K562 (cell line): ENCODE data around the gene SH2D3A. TPM values are rescaled to one million over a fixed set of nuclear protein-coding genes. Genes with fewer than 3 reads are reported as not detected.

ENCODE experiments used
- ATAC-seq: fragments of 200-7000 bp; cut with Tn5 transposase; 3 replicates; pipeline ENCODE4 v1.9.1; 2020; ENCODE audit warnings: moderate library complexity
- BruUV-seq: library from RNA; stranded (reverse); fragments of 400-500 nt; replicated peaks from 2 replicates; lab custom pipeline; 2021; lab: Mats Ljungman, UMichigan
- CTCF ChIA-PET: fragments of 300-600 bp; formaldehyde crosslinking; extraction: SDS; loops from one replicate; lab custom pipeline; 2021; ENCODE audit warnings: low intra/inter-chr PET ratio; lab: Yijun Ruan, JAX
- POLR2A ChIA-PET: fragments of 300-600, 350-650 bp; sonication (Branson Sonifier 250); formaldehyde crosslinking; extraction: SDS; loops from one replicate; lab custom pipeline; 2021; ENCODE audit warnings: antibody characterized with exemption, inconsistent platforms; lab: Yijun Ruan, JAX
- DNase-seq, 4 experiments: peaks; one replicate each; pipeline versions ENCODE4 v3.0.0 to v3.0.0-alpha.2; 2011 to 2018; ENCODE audit warnings: low spot score in 3 of 4, mixed read lengths in 3 of 4; ENCODE audit errors: extremely low read depth in 1 of 4
- FAIRE-seq: peaks from 2 replicates; lab custom pipeline; 2011; peaks lifted over from hg19 to GRCh38; lab: Jason Lieb, UNC
- H2AFZ ChIP-seq: 2 replicates; pipeline ENCODE4 v1.6.0; 2011; ENCODE audit warnings: low read depth, low read length, control low read depth, inconsistent platforms
- H3K27ac ChIP-seq: fragments of 200-600 bp; 3 replicates; pipeline ENCODE4 v1.8.0; 2011; ENCODE audit warnings: low read depth, mild to moderate bottlenecking, control low read depth, inconsistent platforms, low read length, moderate library complexity, mixed read lengths; ENCODE audit errors: extremely low read depth
- H3K27me3 ChIP-seq, 2 experiments: fragments of 300-600 bp in 1 of 2; 2 replicates in 1 of 2; 3 replicates in 1 of 2; pipeline versions ENCODE4 v1.6.0 to v1.8.0; 2011; ENCODE audit warnings: inconsistent platforms in 2 of 2, low read length in 2 of 2, mild to moderate bottlenecking in 1 of 2, mixed read lengths in 1 of 2, moderate library complexity in 1 of 2; ENCODE audit not compliant: control insufficient read depth in 2 of 2, insufficient read depth in 2 of 2
- H3K36me3 ChIP-seq: fragments of 300-600 bp; 3 replicates; pipeline ENCODE4 v1.8.0; 2011; ENCODE audit warnings: mild to moderate bottlenecking, low read length, inconsistent platforms; ENCODE audit not compliant: control insufficient read depth, insufficient read depth
- H3K4me1 ChIP-seq, 2 experiments: fragments of 200-600 bp in 1 of 2; replicated peaks in 1 of 2; 2 replicates in 1 of 2; 3 replicates in 1 of 2; pipeline versions ENCODE4 v1.5.1 to v1.8.0; 2011; ENCODE audit warnings: inconsistent platforms in 2 of 2, low read length in 2 of 2, mild to moderate bottlenecking in 1 of 2, mixed read lengths in 1 of 2, moderate library complexity in 1 of 2; ENCODE audit not compliant: control insufficient read depth in 2 of 2, insufficient read depth in 2 of 2
- H3K4me2 ChIP-seq: 2 replicates; pipeline ENCODE4 v1.6.1; 2011; ENCODE audit warnings: low read length, control low read depth, inconsistent platforms, mixed read lengths; ENCODE audit not compliant: insufficient read depth
- H3K4me3 ChIP-seq: fragments of 200-600 bp; sonication (generic), shearing (Covaris generic); 2 replicates; pipeline ENCODE4 v1.5.1; 2016; ENCODE audit warnings: control low read depth, inconsistent platforms
- H3K79me2 ChIP-seq: fragments of 200-600 bp; 3 replicates; pipeline ENCODE4 v1.8.0; 2011; ENCODE audit warnings: low read length, inconsistent platforms; ENCODE audit not compliant: control insufficient read depth, insufficient read depth
- H3K9ac ChIP-seq, 2 experiments: 2 replicates each; pipeline versions ENCODE4 v1.6.0 to v1.6.1; 2011; ENCODE audit warnings: low read depth in 2 of 2, low read length in 2 of 2, control low read depth in 1 of 2, inconsistent platforms in 1 of 2, mild to moderate bottlenecking in 1 of 2, mixed read lengths in 1 of 2; ENCODE audit not compliant: insufficient read depth in 1 of 2
- H3K9me1 ChIP-seq: one replicate; pipeline ENCODE4 v1.6.0; 2011; ENCODE audit warnings: inconsistent platforms, mild to moderate bottlenecking, low read length, moderate library complexity; ENCODE audit not compliant: control insufficient read depth, insufficient read depth
- H3K9me3 ChIP-seq: replicated peaks from 2 replicates; pipeline ENCODE4 v1.5.1; 2011; ENCODE audit warnings: low read depth, low read length, inconsistent platforms; ENCODE audit not compliant: control insufficient read depth, insufficient read depth
- H4K20me1 ChIP-seq: replicated peaks from 2 replicates; pipeline ENCODE4 v1.6.1; 2011; ENCODE audit warnings: low read length, inconsistent platforms, mixed read lengths; ENCODE audit not compliant: control insufficient read depth, insufficient read depth
- GATAD2B ChIP-seq: fragments of 450-650 bp; IDR thresholded peaks from 2 replicates; pipeline ENCODE4 v1.6.1; 2017; ENCODE audit warnings: mild to moderate bottlenecking, borderline replicate concordance
- MAX ChIP-seq: sonication (generic); formaldehyde crosslinking; IDR thresholded peaks from 2 replicates; pipeline ENCODE4 v1.9.0; 2022; ENCODE audit warnings: mild to moderate bottlenecking, missing genetic modification reagents
- MYC ChIP-seq, 2 experiments: fragments of 250-450 bp in 1 of 2; sonication (Bioruptor Pico) in 1 of 2; IDR thresholded peaks; 2 replicates each; pipeline versions ENCODE4 v1.5.1 to v1.6.1; 2012 to 2021; ENCODE audit warnings: low read depth in 2 of 2, borderline replicate concordance in 1 of 2, improper control_type of control experiment in 1 of 2, low read length in 1 of 2, mild to moderate bottlenecking in 1 of 2, moderate library complexity in 1 of 2
- NR2C2 ChIP-seq, 2 experiments: fragments of 200-800 bp in 1 of 2; sonication (Bioruptor generic) in 1 of 2; sonication (generic) in 1 of 2; formaldehyde crosslinking in 1 of 2; IDR thresholded peaks; 2 replicates each; pipeline versions ENCODE4 v1.6.1 to v1.8.0; 2016 to 2022; ENCODE audit warnings: mild to moderate bottlenecking in 1 of 2, missing compliant biosample characterization in 1 of 2, missing genetic modification characterization in 1 of 2, missing genetic modification reagents in 1 of 2
- POLR2H ChIP-seq: IDR thresholded peaks from 2 replicates; pipeline ENCODE4 v1.6.1; 2016; ENCODE audit warnings: missing genetic modification characterization, low read depth, mild to moderate bottlenecking, control low read depth, missing compliant biosample characterization, moderate library complexity
- RBFOX2 ChIP-seq: fragments of 200-400 bp; formaldehyde crosslinking; IDR thresholded peaks from 2 replicates; pipeline ENCODE4 v1.6.1; 2017; ENCODE audit warnings: low read depth, mild to moderate bottlenecking, low read length, moderate library complexity
- SMARCE1 ChIP-seq: fragments of 450-650 bp; IDR thresholded peaks from 2 replicates; pipeline ENCODE4 v1.7.1; 2016; ENCODE audit warnings: mild to moderate bottlenecking
- UBTF ChIP-seq, 2 experiments: IDR thresholded peaks; 2 replicates each; pipeline ENCODE4 v1.6.1; 2012; ENCODE audit warnings: improper control_type of control experiment in 2 of 2, low read depth in 2 of 2, low read length in 2 of 2, borderline replicate concordance in 1 of 2
- YY1 ChIP-seq, 3 experiments: IDR thresholded peaks; 2 replicates each; pipeline ENCODE4 v1.6.1; 2011; ENCODE audit warnings: low read length in 2 of 3, mild to moderate bottlenecking in 2 of 3, moderate library complexity in 2 of 3, borderline replicate concordance in 1 of 3, control low read depth in 1 of 3, low read depth in 1 of 3; ENCODE audit not compliant: insufficient read depth in 3 of 3, insufficient replicate concordance in 2 of 3, control insufficient read depth in 1 of 3, insufficient read length in 1 of 3; ENCODE audit errors: extremely low read depth in 1 of 3
- ZNF76 ChIP-seq: fragments of 250-450 bp; sonication (Bioruptor Pico); IDR thresholded peaks from 2 replicates; pipeline ENCODE4 v1.4.0; 2020; ENCODE audit warnings: mild to moderate bottlenecking, moderate library complexity, borderline replicate concordance
- WGBS: fragments of 100-300 bp; shearing (Covaris generic); methylation state at CpG from one replicate; pipeline ENCODE4 v1.1.6; 2016; ENCODE audit warnings: low coverage, mixed read lengths; ENCODE audit not compliant: insufficient coverage; ENCODE audit errors: missing lambda C conversion rate; 5-methylcytosine and 5-hydroxymethylcytosine counted together
- in situ Hi-C: fragments of 300-500 bp; cut with MboI; formaldehyde crosslinking; loops from 4 replicates; pipeline ENCODE4 v1.15.0; 2018; ENCODE audit warnings: inconsistent platforms, mixed read lengths
- intact Hi-C: fragments of 100-400 bp; cut with micrococcal nuclease; formaldehyde crosslinking; loops from 2 replicates; pipeline ENCODE4 v1.14.2; 2022
- polyA plus RNA-seq, 8 experiments: library from polyadenylated mRNA; depleted of rRNA in 4 of 8; stranded (reverse) in 5 of 8; unstranded in 3 of 8; fragments of >200 nt; fragmentation: Nextera tagmentation in 2 of 8; fragmentation: Illumina TruSeq in 1 of 8; extraction: Ambion mirVana in 2 of 8; extraction: Trizol in 1 of 8; gene quantifications; 2 replicates each; pipeline versions ENCODE4 v1.2.1 to v1.2.3, GENCODE V29; 2011 to 2014; ENCODE audit warnings: inconsistent platforms in 1 of 8, missing spikeins in 1 of 8
- total RNA-seq, 7 experiments: library from RNA; depleted of rRNA in 6 of 7; stranded (reverse); fragments of >200 nt in 6 of 7; fragmentation: Illumina TruSeq in 2 of 7; extraction: Trizol in 2 of 7; gene quantifications; 2 replicates each; pipeline versions ENCODE4 v1.2.1 to v1.2.3, GENCODE V29; 2011 to 2021; ENCODE audit warnings: low replicate concordance in 1 of 7
- TF ChIP-seq, protein P1 (sequence below), 2 experiments: fragments of 150-350 bp in 1 of 2; IDR thresholded peaks; 2 replicates each; pipeline ENCODE4 v1.6.1; 2012 to 2016; ENCODE audit warnings: low read depth in 2 of 2, low read length in 2 of 2, mild to moderate bottlenecking in 1 of 2, moderate library complexity in 1 of 2

SH2D3A gene
- total and polyA plus RNA-seq, 9 of the 15 experiments (the other 6 are each of a cell fraction or from before 2014, with no cell fraction given), result 0.75 to 26.3 (median 8.9) TPM

DNA sequence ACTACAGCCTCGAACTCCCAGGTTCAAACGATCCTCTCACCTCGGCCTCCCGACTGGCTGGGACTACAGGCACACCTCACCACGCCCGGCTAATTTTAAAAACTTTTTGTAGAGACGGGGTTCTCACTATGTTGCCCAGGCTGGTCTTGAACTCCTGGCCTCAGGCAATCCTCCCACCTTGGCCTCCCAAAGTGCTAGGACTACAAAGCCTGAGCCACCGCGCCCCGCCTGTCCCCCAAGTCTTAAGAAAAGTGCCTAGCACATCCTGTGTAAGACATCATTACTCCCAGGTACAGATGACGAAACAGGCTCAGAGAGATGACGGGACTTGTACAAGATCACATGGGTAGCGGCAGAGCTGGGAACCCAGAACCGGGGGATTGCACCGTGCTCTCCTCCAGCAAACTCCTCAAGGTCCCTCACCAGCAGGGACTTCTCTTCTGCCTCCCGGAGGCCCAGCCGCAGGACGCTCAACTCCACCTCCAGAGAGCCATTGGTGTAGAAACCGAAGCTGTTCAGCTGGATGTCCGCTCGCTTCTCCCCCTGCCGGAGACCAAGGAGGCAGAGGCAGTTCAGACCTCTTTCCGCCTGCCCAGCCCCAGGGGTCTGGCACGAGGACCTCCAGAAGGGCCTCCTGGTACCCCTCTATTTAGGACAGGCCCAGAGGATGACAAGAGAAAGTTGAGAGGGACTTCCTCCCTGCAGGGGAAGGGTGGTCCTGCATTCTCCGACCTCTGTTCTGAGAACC is 30.9 kb downstream of the SH2D3A start:
- peaks cover 7% of the 10 kb centered on the region; the same call in 1 of the 3 replicates for H3K36me3 ChIP-seq
- TSS peak; percentile 72 for BruUV-seq
- FAIRE-seq (peak; percentile 92), DNase-seq (peak in 3 of 4 experiments; percentile 45 to 92 (median 70)), ATAC-seq (peak; percentile 56)
- no peaks in the 10 kb centered on the region for H4K20me1 ChIP-seq
- peak overlapping the region; percentile 84 to 93 for H3K9ac ChIP-seq
- 6% methylated on average over 24 of the region's 25 CpGs for whole genome bisulfite sequencing
- H3K9me1 ChIP-seq, result no peaks in the 10 kb centered on the region
- H3K4me1 ChIP-seq, result peaks cover 42 to 78% of the 10 kb centered on the region in 2 experiments
- H3K4me2 ChIP-seq, result peak overlapping the region; percentile 92
- intact Hi-C loops, result loop anchor here (2.0 to 10.0 kb wide), 4 partner anchors 18 to 222 kb away; partner anchors contain the start of gene VAV1
- H3K9me3 ChIP-seq, result no peaks in the 10 kb centered on the region
- peak overlapping the region; percentile 62 for H3K4me3 ChIP-seq
- H3K27me3 ChIP-seq, result no peaks in the 10 kb centered on the region
- H3K27ac ChIP-seq, result peak overlapping the region; percentile 91
- H2AFZ ChIP-seq, result peak overlapping the region; percentile 88
- ChIA-PET POLR2A (interaction anchor here (0.6 to 1.9 kb wide), 7 partner anchors 9 to 220 kb away, joined by 3 to 7 read pairs (median 5); partner anchors contain the start of gene TNFSF9), CTCF (no interaction called here)
- in situ Hi-C loops, result no loop called here
- H3K79me2 ChIP-seq, result peaks cover 39% of the 10 kb centered on the region
- TF ChIP-seq ZNF76 (CRISPR knock-in tag), result no peak
- TF ChIP-seq SMARCE1, result peak; percentile 27; the same call in 1 of the 2 replicates
- peak in 2 of 3 experiments; percentile 68 to 79 for TF ChIP-seq YY1 (IDR thresholded peaks at IDR 0.05; ENCODE audit: borderline replicate concordance in 1 of 3, control insufficient read depth in 1 of 3, extremely low read depth in 1 of 3, insufficient read depth in 3 of 3, insufficient read length in 1 of 3, insufficient replicate concordance in 2 of 3, low read depth in 1 of 3, low read length in 2 of 3)
- TF ChIP-seq POLR2H, result peak; percentile 34; the same call in 1 of the 2 replicates
- peak; percentile 65; the same call in 1 of the 2 replicates for TF ChIP-seq MAX (CRISPR knock-in tag)
- TF ChIP-seq, protein P1, sequence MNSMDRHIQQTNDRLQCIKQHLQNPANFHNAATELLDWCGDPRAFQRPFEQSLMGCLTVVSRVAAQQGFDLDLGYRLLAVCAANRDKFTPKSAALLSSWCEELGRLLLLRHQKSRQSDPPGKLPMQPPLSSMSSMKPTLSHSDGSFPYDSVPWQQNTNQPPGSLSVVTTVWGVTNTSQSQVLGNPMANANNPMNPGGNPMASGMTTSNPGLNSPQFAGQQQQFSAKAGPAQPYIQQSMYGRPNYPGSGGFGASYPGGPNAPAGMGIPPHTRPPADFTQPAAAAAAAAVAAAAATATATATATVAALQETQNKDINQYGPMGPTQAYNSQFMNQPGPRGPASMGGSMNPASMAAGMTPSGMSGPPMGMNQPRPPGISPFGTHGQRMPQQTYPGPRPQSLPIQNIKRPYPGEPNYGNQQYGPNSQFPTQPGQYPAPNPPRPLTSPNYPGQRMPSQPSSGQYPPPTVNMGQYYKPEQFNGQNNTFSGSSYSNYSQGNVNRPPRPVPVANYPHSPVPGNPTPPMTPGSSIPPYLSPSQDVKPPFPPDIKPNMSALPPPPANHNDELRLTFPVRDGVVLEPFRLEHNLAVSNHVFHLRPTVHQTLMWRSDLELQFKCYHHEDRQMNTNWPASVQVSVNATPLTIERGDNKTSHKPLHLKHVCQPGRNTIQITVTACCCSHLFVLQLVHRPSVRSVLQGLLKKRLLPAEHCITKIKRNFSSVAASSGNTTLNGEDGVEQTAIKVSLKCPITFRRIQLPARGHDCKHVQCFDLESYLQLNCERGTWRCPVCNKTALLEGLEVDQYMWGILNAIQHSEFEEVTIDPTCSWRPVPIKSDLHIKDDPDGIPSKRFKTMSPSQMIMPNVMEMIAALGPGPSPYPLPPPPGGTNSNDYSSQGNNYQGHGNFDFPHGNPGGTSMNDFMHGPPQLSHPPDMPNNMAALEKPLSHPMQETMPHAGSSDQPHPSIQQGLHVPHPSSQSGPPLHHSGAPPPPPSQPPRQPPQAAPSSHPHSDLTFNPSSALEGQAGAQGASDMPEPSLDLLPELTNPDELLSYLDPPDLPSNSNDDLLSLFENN (IDR thresholded peaks at IDR 0.05; ENCODE audit: low read depth in 2 of 2, low read length in 2 of 2), result no peak
- peak; percentile 52; the same call in 1 of the 2 replicates for TF ChIP-seq MYC (IDR thresholded peaks at IDR 0.05; ENCODE audit: low read depth, low read length)
- TF ChIP-seq MYC (CRISPR knock-in tag; IDR thresholded peaks at IDR 0.05; ENCODE audit: borderline replicate concordance, low read depth), result no peak
- TF ChIP-seq RBFOX2, result peak; percentile 61; the same call in 1 of the 2 replicates
- TF ChIP-seq NR2C2 (CRISPR knock-in tag; IDR thresholded peaks at IDR 0.05), result peak; percentile 72
- TF ChIP-seq NR2C2 (tag; IDR thresholded peaks at IDR 0.05), result no peak
- TF ChIP-seq GATAD2B, result no peak
- peak; percentile 88 to 97; a peak in 3 of 4 replicates for TF ChIP-seq UBTF (IDR thresholded peaks at IDR 0.05; ENCODE audit: borderline replicate concordance in 1 of 2, low read depth in 2 of 2, low read length in 2 of 2)
